Activated gamma-delta T cell treated with Interleukin-2 at 50 U/mL for 16 hours (primary cell): Measurements from ENCODE around the gene GSK3B.

Source experiments
- DNase-seq: peaks from one replicate; pipeline ENCODE4 v3.0.0-alpha.2; 2020

The GSK3B gene

DNA sequence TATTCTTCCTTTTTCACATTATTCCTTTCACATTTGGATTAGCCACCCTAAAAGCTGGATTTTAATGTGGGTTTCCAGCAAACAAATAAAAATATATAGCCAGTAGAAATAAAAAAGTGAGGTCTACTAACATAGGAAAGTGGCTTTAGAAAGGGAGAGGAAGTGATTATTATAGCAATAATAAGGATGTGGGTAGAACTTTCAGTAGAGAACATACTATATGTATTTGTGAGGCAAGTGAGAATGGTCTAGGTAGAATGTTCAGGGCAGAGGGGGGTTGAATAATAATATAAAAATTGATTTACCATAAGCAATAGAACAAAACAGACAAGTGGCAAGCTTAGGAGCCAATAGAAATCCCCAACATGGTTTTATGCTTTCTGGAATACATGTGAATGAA is 223.7 kb downstream of the GSK3B start:
- no peak for DNase-seq

DNA sequence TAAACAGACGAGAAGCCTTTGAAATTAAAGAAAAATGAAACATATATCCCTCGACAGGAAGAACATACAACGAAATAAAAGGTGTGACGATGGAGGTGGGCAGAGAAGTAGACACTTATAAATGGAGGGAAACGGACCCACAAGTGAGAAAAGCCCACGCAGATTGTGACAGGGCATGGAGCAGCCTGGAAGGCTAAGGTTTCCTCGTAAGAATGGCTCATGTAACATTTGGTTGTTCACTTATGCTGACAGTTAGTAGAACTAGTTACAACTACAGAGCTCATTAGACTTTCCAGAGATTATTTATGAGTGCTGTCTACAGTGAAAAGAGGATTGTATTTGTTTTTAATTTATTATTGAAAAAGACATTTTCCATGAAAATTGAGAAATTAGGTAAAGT is 229.8 kb downstream of the GSK3B start:
- no peak for DNase-seq

DNA sequence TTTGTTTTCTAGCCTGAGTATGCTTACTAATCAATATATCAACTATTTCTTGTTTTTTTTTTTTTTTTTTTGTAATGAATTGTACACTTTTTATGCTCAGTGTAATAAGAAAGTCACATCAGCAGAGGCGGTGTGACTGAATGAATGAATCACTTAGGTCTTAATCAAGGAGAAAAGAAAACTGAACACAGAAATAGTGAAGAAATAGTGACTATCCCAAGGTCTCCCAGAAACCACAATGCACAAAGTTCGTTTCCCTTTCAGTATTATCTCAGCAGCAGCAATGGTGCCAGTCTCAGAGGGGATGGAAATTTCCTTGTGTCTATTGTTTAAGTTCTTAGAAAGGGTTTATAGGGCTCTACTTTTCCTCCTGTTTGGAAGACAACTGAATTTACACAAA is 231.6 kb downstream of the GSK3B start:
- no peak for DNase-seq

- DNase-seq, result no peak
These were observed 232.6 kb downstream of the GSK3B start for GRCh38 chr3:119861681-119862080.

DNA sequence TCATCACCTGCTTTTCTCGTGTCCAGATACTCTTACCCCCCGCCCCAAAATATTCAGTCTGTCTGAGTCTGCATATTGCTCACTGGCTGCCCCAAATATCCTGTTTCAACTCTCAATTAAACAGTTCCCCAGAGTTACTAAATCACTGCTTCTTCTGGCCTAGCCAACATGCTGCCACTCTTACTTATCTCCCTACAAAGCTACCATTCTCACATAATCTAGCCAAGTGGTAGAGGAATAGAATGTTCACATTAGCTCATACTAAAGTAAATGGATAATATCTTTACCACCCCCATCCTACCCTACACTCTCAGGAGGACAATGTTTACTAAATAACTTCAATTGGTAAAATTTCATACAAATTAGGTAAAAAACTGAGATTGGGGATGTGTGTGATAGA is 234.5 kb downstream of the GSK3B start:
- DNase-seq, result no peak

GRCh38 chr3:119858957-119859356 is 235.3 kb downstream of the GSK3B start:
- no peak for DNase-seq

GRCh38 chr3:119856695-119857094 is 237.6 kb downstream of the GSK3B start:
- DNase-seq, result no peak

DNA sequence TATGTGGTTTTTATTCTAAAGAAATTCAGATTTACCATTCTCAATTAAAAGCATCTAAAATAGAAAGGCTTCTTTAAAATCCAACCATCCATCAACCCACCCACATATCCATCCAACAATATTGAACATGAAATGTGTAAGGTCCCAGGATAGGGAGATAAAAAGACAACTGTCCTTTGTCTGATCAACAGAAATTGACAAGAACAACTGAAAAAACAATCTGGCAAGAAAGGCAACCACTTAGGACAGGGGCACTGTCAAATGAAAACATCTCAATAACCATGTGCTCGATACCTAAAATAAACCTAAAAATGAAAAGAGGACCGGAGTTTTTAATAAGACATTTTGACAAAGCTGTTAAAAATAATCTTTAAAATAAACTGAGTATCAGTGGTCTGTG is 245.1 kb downstream of the GSK3B start:
- no peak for DNase-seq

GRCh38 chr3:119841808-119842471 is 252.3 kb downstream of the GSK3B start:
- no peak for DNase-seq

GRCh38 chr3:119835556-119835955 is 258.7 kb downstream of the GSK3B start:
- no peak for DNase-seq

- no peak for DNase-seq
These were observed 259.4 kb downstream of the GSK3B start for GRCh38 chr3:119834754-119835370.

GRCh38 chr3:119831941-119832371 is 262.3 kb downstream of the GSK3B start:
- DNase-seq, result no peak

GRCh38 chr3:119831022-119831421 is 263.2 kb downstream of the GSK3B start:
- no peak for DNase-seq

DNA sequence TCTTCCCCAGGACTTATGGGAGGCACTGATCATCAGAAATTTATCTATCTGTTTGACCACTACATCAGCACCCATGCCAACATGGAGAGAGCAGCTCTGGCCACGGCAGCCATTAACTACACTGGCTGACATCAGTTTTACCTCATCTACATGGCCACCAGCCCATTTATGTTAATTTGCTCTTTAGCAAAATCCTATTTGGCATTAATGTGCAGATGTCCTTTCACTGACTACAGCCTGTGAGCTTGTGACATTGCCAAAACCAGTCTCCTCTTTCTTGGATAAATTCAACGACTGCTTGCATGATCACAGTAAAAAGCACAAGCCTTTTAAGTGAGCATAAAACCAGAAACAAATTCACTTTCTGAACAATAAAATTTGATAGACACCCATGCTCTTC is 264.8 kb downstream of the GSK3B start:
- DNase-seq, result no peak

DNA sequence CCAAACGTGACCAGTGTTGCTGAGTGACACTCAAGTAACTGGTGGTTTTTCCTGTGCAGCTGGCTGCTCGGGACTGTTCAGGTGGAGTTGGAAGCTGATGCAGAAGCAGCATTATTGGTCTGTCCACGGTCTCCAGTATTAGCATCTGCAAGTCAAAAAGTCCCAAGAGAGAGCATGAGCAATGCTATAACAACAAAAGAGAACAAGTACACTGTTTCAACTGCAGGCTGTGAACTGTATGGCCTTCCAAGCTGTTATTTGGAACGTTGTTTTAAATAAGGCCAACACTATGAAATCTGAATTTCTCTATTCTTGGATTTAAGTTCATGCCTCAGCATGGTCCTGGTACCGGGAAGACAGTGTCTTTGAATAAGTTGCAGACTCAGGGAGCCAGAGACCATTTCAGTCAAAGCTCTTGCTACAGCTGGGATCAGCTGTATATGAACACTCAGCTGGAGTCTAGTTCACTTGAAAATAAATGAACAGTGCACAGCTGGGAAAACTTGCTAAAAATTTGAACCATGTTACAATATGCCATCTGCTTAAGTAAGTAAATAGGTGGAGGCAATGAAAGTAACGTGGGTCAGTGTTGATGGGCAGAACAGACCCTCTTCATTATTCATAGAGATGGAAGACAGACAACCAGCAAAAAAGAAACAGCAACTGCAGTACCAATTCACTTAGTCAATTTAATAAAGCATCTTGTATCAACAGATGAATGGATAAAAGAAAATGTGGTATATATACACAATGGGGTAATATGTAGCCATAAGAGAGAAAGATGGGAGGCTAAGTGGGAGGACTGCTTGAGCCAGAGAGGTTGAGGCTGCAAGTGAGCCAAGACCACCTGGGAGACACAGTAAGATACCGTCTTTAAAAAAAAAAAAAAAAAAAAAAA is 267.3 kb downstream of the GSK3B start:
- no peak for DNase-seq

- DNase-seq, result no peak
These were observed 268.4 kb downstream of the GSK3B start for GRCh38 chr3:119825820-119826219.

GRCh38 chr3:119819806-119820205 is 274.4 kb downstream of the GSK3B start:
- no peak for DNase-seq

GRCh38 chr3:119818937-119819336 is 275.3 kb downstream of the GSK3B start:
- DNase-seq, result no peak

DNA sequence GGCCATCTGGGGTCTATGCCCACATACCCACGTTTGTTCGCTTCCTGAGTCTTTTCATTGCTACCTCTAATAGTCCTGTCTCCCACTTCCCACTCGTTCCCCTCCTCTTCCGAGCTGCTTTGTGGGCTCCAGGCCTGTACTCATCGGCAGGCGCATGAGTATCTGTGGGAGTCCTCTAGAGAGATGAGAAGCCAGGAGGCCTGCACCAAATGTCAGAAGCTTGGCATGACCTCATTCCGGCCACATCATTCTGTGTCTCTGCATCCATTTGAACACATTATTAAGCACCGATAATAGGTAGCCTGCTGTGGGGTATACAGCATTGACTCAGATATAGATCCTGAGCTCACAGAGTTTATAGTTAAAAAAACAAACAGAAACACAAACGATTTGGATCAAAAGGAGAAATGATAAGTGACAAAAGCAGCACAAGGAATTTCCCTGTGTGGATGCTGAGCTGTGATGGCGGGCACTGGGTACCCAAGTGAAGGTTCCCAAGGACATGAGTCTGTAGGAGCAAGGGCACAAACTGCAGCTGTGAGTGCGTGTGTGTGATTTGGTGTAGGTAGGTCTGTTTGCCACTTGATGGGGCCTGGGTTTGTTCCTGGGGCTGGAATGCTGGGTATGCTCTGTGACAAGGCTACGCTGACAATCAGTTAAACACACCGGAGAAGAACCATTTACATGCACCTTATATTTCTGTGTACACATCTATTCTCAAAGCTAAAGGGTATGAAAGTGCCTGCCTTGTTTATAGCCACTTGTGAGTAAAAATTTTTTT is 276.5 kb downstream of the GSK3B start:
- no peak for DNase-seq

- DNase-seq, result no peak
These were observed 277.2 kb downstream of the GSK3B start for GRCh38 chr3:119817071-119817470.

- DNase-seq, result no peak
These were observed 278.5 kb downstream of the GSK3B start for GRCh38 chr3:119815716-119816115.

DNA sequence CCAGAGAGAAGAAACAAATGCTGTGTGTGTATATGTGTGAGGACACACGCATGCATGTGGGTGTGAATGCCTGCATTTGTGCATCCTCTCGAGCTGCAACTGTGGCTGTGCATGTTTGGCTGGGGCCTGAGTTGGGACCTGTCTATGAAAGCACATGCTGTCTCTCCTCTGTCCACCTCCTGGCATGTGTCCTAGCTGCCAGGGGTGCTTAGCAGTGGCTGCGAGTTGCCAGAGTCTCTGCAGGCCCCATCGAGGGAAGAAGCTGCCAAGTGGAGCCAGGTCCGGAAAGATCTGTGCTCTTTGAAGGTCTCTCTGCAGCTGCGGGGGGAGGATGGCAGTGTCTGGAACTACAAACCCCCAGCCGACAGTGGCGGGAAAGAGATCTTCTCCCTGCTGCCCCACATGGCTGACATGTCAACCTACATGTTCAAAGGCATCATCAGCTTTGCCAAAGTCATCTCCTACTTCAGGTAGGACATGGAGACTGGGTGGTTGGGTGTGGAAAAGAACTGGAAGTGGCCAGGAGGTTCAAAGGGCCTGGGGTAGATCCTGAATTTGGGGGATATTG is 281.7 kb downstream of the GSK3B start:
- no peak for DNase-seq

- peak; percentile 39 for DNase-seq
These were observed 284.2 kb downstream of the GSK3B start for GRCh38 chr3:119810018-119810435.
